ENCODE measurements around the gene DRAM1. TPM values are rescaled to one million over a fixed set of nuclear protein-coding genes. Genes with fewer than 3 reads are reported as not detected.
A peak's percentile ranks its signal among the peaks of the same experiment; 100 is the strongest.

The DRAM1 gene
- total and polyA plus RNA-seq, 2 of the 4 experiments (the other 2 are of a cell fraction) = 20.0 to 27.2 TPM

GRCh38 chr12:101939306-101939705, 61.9 kb downstream of the DRAM1 start:
- no peak overlapping the region for H3K9ac ChIP-seq (ENCODE audit: low read depth, low read length)
- peaks cover 15% of the 10 kb centered on the region for H3K9me1 ChIP-seq (ENCODE audit: insufficient read depth, low read length)
- WGBS, 2 experiments (ENCODE audit: extremely low coverage in 2 of 2, insufficient read length in 1 of 2) = 100% methylated on average over 1 of the region's 3 CpGs; no CpG with 5 or more reads in 1 of the 2 experiments
- POLR2A ChIA-PET (ENCODE audit: unreplicated experiment) = no interaction called here
- no peaks in the 10 kb centered on the region for H3K36me3 ChIP-seq (ENCODE audit: control insufficient read depth, insufficient read depth, low read length)
- H3K23ac ChIP-seq (ENCODE audit: low read depth, low read length) = no peak overlapping the region
- no peak overlapping the region for H4K5ac ChIP-seq (ENCODE audit: low read depth, low read length)
- peak overlapping the region; percentile 20; the same call in 1 of the 2 replicates for H2BK20ac ChIP-seq (ENCODE audit: low read depth, low read length)
- no peak for TF ChIP-seq CEBPB (IDR thresholded peaks at IDR 0.05; ENCODE audit: low read depth, low read length)
- no peak for TF ChIP-seq ELK1 (IDR thresholded peaks at IDR 0.05; ENCODE audit: borderline replicate concordance, low read depth, low read length)
- no peak for TF ChIP-seq MXI1 (IDR thresholded peaks at IDR 0.05; ENCODE audit: borderline replicate concordance, low read depth, low read length)
- TF ChIP-seq MAZ (IDR thresholded peaks at IDR 0.05; ENCODE audit: borderline replicate concordance, low read depth, low read length) = no peak
- TF ChIP-seq NFE2L2 (IDR thresholded peaks at IDR 0.05; ENCODE audit: low read depth, low read length) = no peak
- no peak for TF ChIP-seq RCOR1 (IDR thresholded peaks at IDR 0.05; ENCODE audit: insufficient replicate concordance, low read length)
- TF ChIP-seq BHLHE40 (IDR thresholded peaks at IDR 0.05; ENCODE audit: low read depth, low read length) = no peak
- no peak for TF ChIP-seq POLR2A (IDR thresholded peaks at IDR 0.05; ENCODE audit: low read depth, low read length)
- intact Hi-C loops (cut with micrococcal nuclease) (loop anchor here (1.0 to 5.0 kb wide), 9 partner anchors 156 to 1609 kb away; no protein-coding TSS in a partner anchor), dilution Hi-C loops (cut with HindIII; ENCODE audit: low sequenced_read_pairs, unreplicated experiment) (no loop called here), in situ Hi-C loops (cut with MboI; ENCODE audit: low sequenced_read_pairs) (loop anchor here (25.0 kb wide), 1 partner anchor 548 kb away; the partner anchor contains the start of gene IGF1)
- H2BK120ac ChIP-seq (ENCODE audit: low read depth, low read length) = no peak overlapping the region
- no peak overlapping the region for H3K4ac ChIP-seq (ENCODE audit: low read depth, low read length)
- peak overlapping the region; percentile 30; the same call in 1 of the 2 replicates for H3K18ac ChIP-seq (ENCODE audit: low read depth, low read length)
- no peak overlapping the region for H3K4me3 ChIP-seq (ENCODE audit: insufficient read depth, low read depth, low read length)
- no peak for DNase-seq
- BruUV-seq (replicated peaks) = no TSS peak
- H2BK15ac ChIP-seq (ENCODE audit: low read depth, low read length) = no peak overlapping the region
- H3K4me1 ChIP-seq (ENCODE audit: control insufficient read depth, insufficient read depth, low read length) = peaks cover 13% of the 10 kb centered on the region
- H2AK9ac ChIP-seq (replicated peaks; ENCODE audit: low read depth, low read length, poor library complexity) = no peak overlapping the region
- H4K8ac ChIP-seq (ENCODE audit: low read depth in 2 of 2, low read length in 2 of 2) = no peak overlapping the region
- CTCF ChIA-PET = interaction anchor here (0.6 to 1.5 kb wide), 7 partner anchors 35 to 176 kb away, joined by 3 to 5 read pairs (median 3); no protein-coding TSS in a partner anchor
- H2AK5ac ChIP-seq (ENCODE audit: low read depth, low read length) = no peak overlapping the region
- ATAC-seq (ENCODE audit: low read depth) = no peak
- no peaks in the 10 kb centered on the region for H3K27me3 ChIP-seq (ENCODE audit: control insufficient read depth, insufficient read depth, low read length)
- no peak overlapping the region for H3K4me2 ChIP-seq (ENCODE audit: low read depth, low read length)
- no peak overlapping the region for H3K27ac ChIP-seq (ENCODE audit: insufficient read depth, low read length)
- no peak overlapping the region for H3K56ac ChIP-seq (ENCODE audit: extremely low read depth, insufficient read depth, low read length)
- H2BK5ac ChIP-seq (ENCODE audit: low read depth, low read length, poor library complexity, severe bottlenecking) = no peak overlapping the region
- no peaks in the 10 kb centered on the region for H3K9me3 ChIP-seq (ENCODE audit: control insufficient read depth, insufficient read depth, low read length)
- H3K14ac ChIP-seq (replicated peaks; ENCODE audit: low read depth, low read length) = no peak overlapping the region
- H4K20me1 ChIP-seq (ENCODE audit: insufficient read depth, low read length) = no peaks in the 10 kb centered on the region
- no peaks in the 10 kb centered on the region for H3K79me1 ChIP-seq (ENCODE audit: low read depth in 1 of 2, low read length in 2 of 2)
- H2AFZ ChIP-seq (replicated peaks; ENCODE audit: low read length, poor library complexity) = no peak overlapping the region
- H4K91ac ChIP-seq (ENCODE audit: insufficient read depth, low read depth, low read length) = no peak overlapping the region; the same call in 1 of the 2 replicates

Measured in IMR-90 (cell line).